ENCODE data around the gene RPL36A.

Gene RPL36A

GRCh38 chrX:101427954-101428353, 37.1 kb downstream of the RPL36A start:
- no peak for DNase-seq (ENCODE audit: low read depth, low spot score)
- H3K27ac ChIP-seq = no peak overlapping the region

GRCh38 chrX:101429934-101430333, 39.1 kb downstream of the RPL36A start:
- no peak overlapping the region for H3K27ac ChIP-seq
- no peak for DNase-seq (ENCODE audit: low read depth, low spot score)

- no peak for DNase-seq (ENCODE audit: low read depth, low spot score)
- no peak overlapping the region for H3K27ac ChIP-seq
These were observed 39.8 kb downstream of the RPL36A start for GRCh38 chrX:101430457-101431078.

DNA sequence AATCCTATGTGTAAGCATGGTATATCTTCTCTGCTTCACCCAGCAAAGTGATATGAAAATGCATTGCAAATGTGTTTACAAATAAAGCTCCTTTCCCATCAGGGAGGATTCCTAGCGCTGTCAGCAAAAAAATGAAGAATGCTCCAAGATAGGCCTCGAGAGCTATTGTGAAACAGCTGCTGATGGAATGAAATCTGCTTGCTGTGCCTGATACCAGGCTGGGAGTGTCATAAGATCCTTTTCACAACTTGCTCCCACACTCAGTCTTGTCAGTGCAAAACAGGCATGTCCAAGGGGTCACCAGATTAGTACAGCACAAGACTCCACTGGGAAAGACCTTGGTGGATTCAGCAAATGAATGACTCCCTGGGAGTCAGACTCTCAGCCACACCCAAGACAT, 51.3 kb downstream of the RPL36A start:
- no peak for DNase-seq (ENCODE audit: low read depth, low spot score)
- H3K27ac ChIP-seq = no peak overlapping the region
